Activated T-helper 9 cell treated with anti-CD3 and anti-CD28 coated beads, Interleukin-2, amount 50 U/mL, for 16 hours (primary cell): Measurements from ENCODE around the gene NKD1.

Source experiments
- DNase-seq: peaks from one replicate; pipeline ENCODE4 v3.0.0-alpha.2; 2020; ENCODE audit warnings: low read depth

The NKD1 gene

DNA sequence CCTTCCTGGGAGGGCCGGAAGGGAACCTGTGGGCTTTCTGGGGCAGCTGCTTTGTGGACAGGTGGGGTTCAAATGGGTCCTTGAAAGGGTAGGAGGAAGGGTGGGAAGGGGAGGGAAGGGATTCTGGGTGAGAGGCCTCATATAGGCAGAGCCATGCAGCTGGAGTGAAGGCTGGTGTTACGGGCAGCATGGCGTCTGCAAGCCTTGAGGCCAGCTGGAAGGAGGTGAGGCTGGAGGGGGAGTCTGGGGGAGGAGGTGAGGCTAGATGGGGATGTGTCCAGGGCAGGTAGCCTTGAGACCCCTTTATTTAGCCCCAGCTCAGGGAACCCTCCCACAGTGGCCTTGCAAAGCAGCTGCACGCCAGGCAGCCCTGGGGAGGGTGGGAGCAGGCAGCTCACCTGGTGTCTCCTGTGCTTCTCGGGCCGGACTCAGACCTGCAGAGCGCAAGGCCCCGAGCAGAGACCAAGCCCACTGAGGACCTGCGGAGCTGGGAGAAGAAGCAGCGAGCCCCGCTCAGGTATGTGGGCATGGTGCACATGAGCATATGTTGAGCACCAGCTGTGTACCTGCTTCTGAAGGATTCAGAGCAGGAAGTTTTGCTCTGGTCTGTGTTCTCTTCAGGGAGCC lies 82.3 kb downstream of the NKD1 start:
- no peak for DNase-seq

DNA sequence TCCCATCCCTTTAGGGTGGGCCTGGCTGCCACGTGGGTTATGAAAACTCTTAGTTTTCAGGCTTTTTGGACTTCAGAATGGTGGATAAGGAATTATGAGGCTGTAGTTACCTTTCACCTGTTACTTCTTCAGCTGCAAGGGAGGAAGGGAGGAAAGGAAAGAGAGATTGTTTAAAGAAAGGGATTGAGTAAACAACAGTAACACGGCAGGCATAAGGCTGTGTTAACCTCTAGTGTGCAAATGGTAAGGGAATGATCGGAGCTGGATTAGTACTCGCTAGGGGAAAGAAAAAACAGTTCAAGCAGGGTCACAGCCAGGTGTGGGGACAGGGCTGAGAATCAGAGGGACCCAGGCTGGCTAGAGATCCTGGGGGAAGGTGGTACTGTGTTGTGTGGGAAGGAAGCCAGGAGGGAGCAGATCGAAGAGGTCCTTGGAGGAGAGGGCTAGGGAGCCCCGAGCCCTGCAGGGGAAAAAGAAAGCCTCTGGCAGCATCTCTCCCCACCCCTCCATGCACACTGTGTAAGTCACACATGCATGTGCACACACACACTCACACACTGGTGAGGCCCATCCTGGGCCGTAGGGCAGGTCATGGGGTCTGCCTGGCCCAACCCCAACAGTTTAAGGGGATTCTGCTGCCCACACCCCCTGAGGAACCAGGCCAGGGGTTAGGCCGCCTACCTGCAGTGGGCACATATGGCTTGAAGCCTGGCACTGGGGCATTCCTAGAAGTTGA lies 83.2 kb downstream of the NKD1 start:
- no peak for DNase-seq

- no peak for DNase-seq
Measured at GRCh38 chr16:50631985-50632576, 83.9 kb downstream of the NKD1 start.

GRCh38 chr16:50632927-50633800 lies 85.0 kb downstream of the NKD1 start:
- DNase-seq = no peak

DNA sequence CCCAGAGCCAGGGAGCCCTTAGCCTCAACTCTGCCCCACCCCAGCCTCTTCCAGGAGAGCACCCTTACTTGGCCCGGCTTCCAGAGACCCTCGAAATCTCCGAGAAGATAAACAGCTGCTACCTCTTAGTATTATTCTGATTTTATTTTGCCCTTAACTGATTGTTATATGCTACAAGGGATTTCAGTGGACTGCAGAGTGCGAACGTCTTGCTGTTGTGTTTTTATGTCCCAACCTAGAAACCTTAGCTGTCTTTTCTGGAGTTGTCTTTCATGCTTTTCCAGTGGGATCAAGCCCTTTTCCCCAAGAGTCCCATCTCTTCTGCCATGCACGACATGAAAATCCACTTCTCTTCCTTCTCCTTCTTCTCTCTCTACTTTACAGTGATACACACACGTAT lies 85.9 kb downstream of the NKD1 start:
- no peak for DNase-seq

GRCh38 chr16:50634947-50635346 lies 86.8 kb downstream of the NKD1 start:
- no peak for DNase-seq

GRCh38 chr16:50635505-50636392 lies 87.6 kb downstream of the NKD1 start:
- no peak for DNase-seq

GRCh38 chr16:50636753-50637374 lies 88.7 kb downstream of the NKD1 start:
- no peak for DNase-seq

DNA sequence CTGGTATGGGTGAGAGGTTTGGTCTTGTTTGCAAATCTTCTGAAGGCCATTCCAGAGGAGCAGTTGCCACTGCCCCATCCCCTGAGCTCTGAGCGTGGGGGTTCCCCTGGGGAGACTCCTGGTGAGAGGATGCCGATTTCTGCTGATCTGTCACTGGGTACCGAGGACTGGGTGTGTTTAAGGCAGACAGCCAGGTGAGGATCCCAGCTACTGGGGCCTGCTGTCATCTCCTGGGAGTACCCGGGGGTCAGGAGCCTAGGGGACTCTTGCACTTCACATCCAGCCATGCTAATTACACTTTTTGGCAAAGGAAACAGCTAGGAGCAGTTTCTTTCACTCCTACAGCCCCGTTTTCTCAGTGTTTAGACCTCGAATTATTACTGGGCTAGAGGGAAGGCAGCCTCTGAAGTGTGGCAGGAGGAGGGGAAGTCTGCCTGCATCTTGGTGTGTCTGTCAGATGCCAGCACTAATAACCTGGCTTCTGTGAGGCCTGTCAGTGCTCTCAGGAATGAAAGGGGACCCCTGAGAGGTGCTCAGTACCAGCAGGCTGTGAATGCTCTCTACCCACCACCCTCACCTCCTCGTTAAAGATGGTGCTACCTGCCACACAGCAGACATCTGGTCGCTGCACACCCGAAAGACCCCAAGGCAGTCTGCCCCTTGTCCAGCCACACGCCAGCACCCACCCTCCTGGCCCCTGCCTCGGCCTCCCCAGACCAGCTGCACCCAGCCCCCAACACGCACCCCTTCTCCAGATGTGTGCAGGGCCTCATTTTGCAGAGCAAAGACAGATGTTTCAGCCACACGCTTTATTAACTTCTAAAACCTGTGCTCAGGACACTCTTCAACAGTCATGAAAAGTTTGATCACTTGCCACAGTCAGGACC lies 89.8 kb downstream of the NKD1 start:
- no peak for DNase-seq

DNA sequence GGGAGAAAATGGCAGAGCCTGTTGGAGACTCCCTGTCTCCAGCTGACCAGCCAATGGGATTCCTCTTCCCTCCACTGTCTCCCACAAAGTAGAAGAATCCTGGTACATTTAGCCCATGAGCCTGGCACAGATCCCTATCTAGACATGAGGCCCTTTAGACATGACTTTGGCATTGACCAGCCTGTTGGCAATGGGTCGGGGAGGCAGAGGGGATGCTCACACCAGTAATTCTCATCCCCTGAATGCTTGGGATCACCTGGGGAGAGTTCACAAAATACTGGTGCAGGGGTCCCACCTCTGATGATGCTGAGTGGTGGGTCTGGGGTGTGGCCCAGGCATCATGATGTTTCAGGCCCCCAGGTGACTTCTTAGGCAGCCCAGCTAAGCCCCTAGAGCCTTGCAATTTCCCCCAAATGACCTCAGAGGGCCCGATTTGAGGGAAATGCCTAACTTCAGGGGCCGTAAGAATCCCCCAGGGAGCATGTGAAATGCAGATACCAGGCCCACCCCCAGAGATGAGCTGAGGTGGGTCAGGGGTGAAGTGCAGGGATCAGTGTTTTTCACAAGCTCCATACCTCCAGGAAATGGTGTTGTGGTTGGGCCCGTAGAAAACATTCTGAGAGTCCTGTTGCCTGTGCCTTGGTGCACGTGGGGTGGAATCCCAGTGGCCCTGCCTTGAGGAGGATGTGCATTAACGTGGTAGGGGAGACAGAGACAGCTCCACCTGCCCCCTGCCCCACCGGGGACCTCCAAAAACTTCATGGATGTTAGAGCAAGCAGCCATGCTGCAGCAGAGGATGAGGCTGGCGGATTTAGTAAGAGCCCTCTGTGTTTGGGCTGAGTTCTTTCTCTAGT lies 90.8 kb downstream of the NKD1 start:
- DNase-seq = no peak

DNA sequence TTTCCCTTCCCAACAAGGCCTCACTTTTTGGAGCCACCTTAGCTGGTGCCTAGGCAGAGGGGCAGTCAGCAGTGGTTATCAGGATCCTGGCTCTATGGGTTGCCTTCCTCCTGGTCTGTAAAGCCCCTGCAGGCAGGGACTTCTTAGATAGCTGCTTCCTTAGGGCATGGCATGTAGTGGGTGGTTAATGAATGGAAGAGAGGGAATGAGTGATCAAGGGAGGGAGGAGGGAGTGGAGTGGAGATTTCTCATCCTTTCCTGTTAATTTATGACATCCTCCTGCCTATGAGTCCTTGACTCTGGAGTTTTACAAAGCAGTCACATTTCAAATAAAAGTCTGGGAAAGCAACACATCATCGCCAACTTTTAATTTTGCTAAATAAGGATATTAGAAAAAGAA lies 92.2 kb downstream of the NKD1 start:
- no peak for DNase-seq

- DNase-seq = no peak
Measured at GRCh38 chr16:50640919-50641817, 93.0 kb downstream of the NKD1 start.

DNA sequence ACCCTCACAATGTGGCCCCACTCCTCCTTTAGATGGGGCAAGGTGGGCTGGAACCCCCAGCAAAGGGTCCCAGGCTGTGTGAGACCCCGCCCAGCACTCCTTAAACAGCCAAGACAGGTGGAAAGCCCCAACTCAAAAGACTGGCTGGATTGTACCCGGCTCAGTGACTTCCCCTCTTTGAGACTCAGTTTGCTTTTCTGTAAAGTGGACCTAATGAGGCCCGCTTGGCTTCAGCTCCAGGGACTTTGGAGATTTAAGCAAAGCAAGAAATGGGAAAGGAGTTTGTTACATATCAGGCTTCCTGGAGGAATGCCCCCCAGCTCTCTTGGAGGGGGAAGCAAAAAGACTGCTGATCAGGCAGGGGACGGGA lies 93.6 kb downstream of the NKD1 start:
- DNase-seq = no peak

GRCh38 chr16:50642349-50642748 lies 94.2 kb downstream of the NKD1 start:
- DNase-seq = no peak

GRCh38 chr16:50643192-50643591 lies 95.0 kb downstream of the NKD1 start:
- DNase-seq = no peak

DNA sequence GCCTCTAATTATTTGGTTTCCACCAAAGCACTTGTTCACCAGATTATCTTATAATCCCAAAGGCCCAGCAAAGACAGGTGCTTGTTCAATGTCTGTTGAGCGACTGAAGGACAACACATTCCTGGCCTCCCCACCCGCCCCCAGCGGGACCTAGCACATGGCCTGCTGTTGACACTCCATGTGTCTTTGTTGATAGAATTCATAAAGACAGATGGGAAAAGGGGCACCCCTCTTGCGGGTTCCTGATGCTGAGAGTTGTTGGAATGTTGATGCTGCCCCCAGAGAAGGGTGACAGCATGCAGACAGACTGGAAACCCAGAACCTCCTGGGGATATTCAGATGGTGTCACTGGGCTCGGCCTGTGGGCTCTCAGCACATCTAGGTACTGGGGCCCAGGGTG lies 96.0 kb downstream of the NKD1 start:
- no peak for DNase-seq

- DNase-seq = no peak
Measured at GRCh38 chr16:50644729-50645128, 96.5 kb downstream of the NKD1 start.

DNA sequence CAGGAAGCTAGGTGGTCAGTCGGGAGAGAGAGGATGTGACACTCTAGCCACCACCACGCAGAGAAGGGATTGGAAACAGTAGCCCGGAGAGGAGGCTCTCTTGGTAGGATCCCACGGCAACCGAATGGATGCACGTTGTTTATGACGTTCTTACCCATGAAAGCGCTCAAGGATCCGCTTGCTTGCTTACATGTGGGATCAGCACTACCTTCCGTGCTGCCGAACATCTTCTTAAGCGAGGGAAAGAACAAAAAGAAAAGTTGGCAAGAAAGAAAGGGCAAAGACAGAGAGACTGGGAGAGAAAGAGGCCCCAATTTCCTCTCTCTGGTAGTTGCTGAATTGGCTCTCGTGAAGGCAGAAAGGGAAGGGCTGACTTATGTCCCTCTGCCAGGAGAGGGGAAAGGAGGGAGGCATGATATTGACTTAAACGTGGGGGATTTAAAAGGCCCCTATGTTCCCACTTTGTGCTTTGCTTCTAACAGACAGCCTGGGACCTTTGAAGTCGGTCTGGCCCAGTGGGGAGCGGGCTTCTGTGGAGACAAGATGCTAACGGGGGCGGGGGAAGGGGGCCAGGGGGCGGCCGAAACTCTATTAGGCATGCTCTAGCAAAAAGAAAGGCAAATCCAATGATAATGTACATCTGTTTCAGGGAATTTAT lies 97.5 kb downstream of the NKD1 start:
- DNase-seq = no peak
